ENCODE measurements around the gene CPT2.
A peak's percentile ranks its signal among the peaks of the same experiment; 100 is the strongest.

Gene CPT2

DNA sequence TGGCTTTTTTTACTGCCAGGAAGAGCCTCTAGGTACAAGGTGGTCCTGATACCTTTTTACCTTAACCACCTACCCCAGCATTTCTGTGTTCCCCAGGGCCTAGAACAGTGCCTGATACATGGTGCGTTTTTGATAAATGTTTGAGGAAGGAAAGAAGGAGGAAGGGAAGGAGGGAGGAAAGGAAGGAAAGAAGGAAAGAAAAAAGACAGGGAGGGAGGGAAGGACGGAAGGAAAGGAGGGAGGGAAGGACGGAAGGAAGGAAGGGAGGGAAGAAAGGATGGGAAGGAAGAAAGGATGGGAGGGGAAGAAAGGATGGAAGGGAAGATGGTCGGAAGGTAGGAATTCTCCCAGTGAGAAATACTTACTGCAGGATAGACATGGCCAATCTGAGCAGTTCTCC is 53.7 kb downstream of the CPT2 start:
- Histone ChIP-seq H2BK15ac (ENCODE audit: low read length) (no peak overlapping the region), H3K4me1 (ENCODE audit: control insufficient read depth in 2 of 2, insufficient read depth in 1 of 2, low read depth in 1 of 2, low read length in 2 of 2) (no peaks in the 10 kb centered on the region), H3K4me2 (ENCODE audit: insufficient read depth, low read length, poor library complexity, severe bottlenecking) (no peak overlapping the region)

DNA sequence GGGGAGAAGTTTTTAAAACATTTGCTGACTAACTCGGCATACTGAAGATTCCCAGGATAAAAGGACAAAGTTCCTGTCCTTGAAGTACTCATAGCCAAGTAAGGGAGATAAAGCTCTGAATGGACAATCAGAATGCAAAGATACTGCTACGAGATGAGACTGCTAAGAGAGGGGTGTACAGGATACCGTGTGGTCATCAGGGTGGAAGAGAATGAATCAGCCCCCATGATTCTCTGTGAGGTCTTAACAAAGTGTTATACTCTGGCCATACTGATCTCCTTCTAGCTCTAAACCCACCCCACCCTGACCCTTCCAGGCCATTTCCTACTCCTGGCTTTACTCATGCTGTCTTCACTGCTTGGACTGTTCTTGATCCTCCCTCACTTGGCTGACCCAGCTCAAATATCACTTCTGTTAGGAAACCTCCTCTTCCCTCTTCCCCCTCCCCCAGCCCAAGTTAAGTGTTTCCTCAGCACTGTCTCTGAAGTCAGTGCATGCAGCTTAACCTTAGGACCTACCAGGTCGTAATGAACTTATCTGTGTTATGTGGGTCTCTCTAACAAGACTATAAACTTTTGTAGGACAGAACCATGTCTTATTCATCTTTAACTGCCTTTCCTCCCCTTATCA is 57.5 kb downstream of the CPT2 start:
- no peak for DNase-seq (ENCODE audit: low spot score)
- no peak overlapping the region for H2BK120ac ChIP-seq (ENCODE audit: low read depth, low read length)
- no peaks in the 10 kb centered on the region for H3K79me1 ChIP-seq (ENCODE audit: low read depth, low read length)
- no peak overlapping the region for H3K9ac ChIP-seq (ENCODE audit: low read depth, low read length, poor library complexity)
- H3K36me3 ChIP-seq (replicated peaks in 1 of 2; ENCODE audit: control insufficient read depth in 2 of 2, insufficient read depth in 2 of 2, low read length in 2 of 2) = peaks cover 46 to 96% of the 10 kb centered on the region in 2 donors
- no peak overlapping the region for H3K18ac ChIP-seq (ENCODE audit: low read length)
- no peak overlapping the region for H3K4me2 ChIP-seq (ENCODE audit: insufficient read depth, low read length, poor library complexity, severe bottlenecking)
- H3K4ac ChIP-seq (ENCODE audit: low read length) = no peak overlapping the region
- no peak overlapping the region for H2AK5ac ChIP-seq (ENCODE audit: low read depth, low read length)
- no peak overlapping the region for H4K8ac ChIP-seq (ENCODE audit: low read depth, low read length)
- no peaks in the 10 kb centered on the region for H3K27me3 ChIP-seq (ENCODE audit: control insufficient read depth in 3 of 3, insufficient read depth in 3 of 3, low read depth in 1 of 3, low read length in 3 of 3)
- no peaks in the 10 kb centered on the region for H3K4me1 ChIP-seq (ENCODE audit: control insufficient read depth in 2 of 2, insufficient read depth in 1 of 2, low read depth in 1 of 2, low read length in 2 of 2)
- no peak overlapping the region for H3K4me3 ChIP-seq (ENCODE audit: low read length in 2 of 2)
- no peak overlapping the region for H4K91ac ChIP-seq (ENCODE audit: low read depth, low read length, poor library complexity)
- H2AFZ ChIP-seq (ENCODE audit: low read length) = no peak overlapping the region
- H2BK12ac ChIP-seq (ENCODE audit: low read length) = no peak overlapping the region
- no peak overlapping the region for H3K23ac ChIP-seq (ENCODE audit: low read depth, low read length, poor library complexity)
- no peak overlapping the region for H2BK5ac ChIP-seq (ENCODE audit: low read length)
- WGBS, 2 donors (ENCODE audit: extremely low coverage in 2 of 2, insufficient read length in 2 of 2, insufficient replicate concordance in 1 of 2) = no CpG with 5 or more reads among the region's 4 CpGs
- no peak overlapping the region for H2BK15ac ChIP-seq (ENCODE audit: low read length)
- peaks cover 0 to 2% of the 10 kb centered on the region in 2 donors for H3K9me3 ChIP-seq (replicated peaks in 1 of 2; ENCODE audit: control insufficient read depth in 2 of 2, insufficient read depth in 1 of 2, low read depth in 1 of 2, low read length in 2 of 2)
- no peak overlapping the region for H3K14ac ChIP-seq (ENCODE audit: low read length)
- no peak overlapping the region for H3K27ac ChIP-seq (replicated peaks; ENCODE audit: low read length)

More for the DNA sequence above, 53.7 kb downstream of the CPT2 start:
- no peak overlapping the region for H2BK12ac ChIP-seq (ENCODE audit: low read length)
- no peak overlapping the region for H3K23ac ChIP-seq (ENCODE audit: low read depth, low read length, poor library complexity)
- DNase-seq (ENCODE audit: low spot score) = no peak
- no peak overlapping the region for H3K4ac ChIP-seq (ENCODE audit: low read length)
- no peak overlapping the region for H4K8ac ChIP-seq (ENCODE audit: low read depth, low read length)
- H3K14ac ChIP-seq (ENCODE audit: low read length) = no peak overlapping the region
- no peaks in the 10 kb centered on the region for H3K27me3 ChIP-seq (ENCODE audit: control insufficient read depth in 3 of 3, insufficient read depth in 3 of 3, low read depth in 1 of 3, low read length in 3 of 3)
- H3K9me3 ChIP-seq (replicated peaks in 1 of 2; ENCODE audit: control insufficient read depth in 2 of 2, insufficient read depth in 1 of 2, low read depth in 1 of 2, low read length in 2 of 2) = peaks cover 0 to 2% of the 10 kb centered on the region in 2 donors
- H3K79me1 ChIP-seq (ENCODE audit: low read depth, low read length) = no peaks in the 10 kb centered on the region
- no peak overlapping the region for H3K9ac ChIP-seq (ENCODE audit: low read depth, low read length, poor library complexity)
- no peak overlapping the region for H2AFZ ChIP-seq (ENCODE audit: low read length)
- no peak overlapping the region for H3K27ac ChIP-seq (replicated peaks; ENCODE audit: low read length)
- H3K18ac ChIP-seq (ENCODE audit: low read length) = no peak overlapping the region
- no peak overlapping the region for H3K4me3 ChIP-seq (ENCODE audit: low read length in 2 of 2)
- peaks cover 42 to 96% of the 10 kb centered on the region in 2 donors for H3K36me3 ChIP-seq (replicated peaks in 1 of 2; ENCODE audit: control insufficient read depth in 2 of 2, insufficient read depth in 2 of 2, low read length in 2 of 2)
- no peak overlapping the region for H2BK5ac ChIP-seq (ENCODE audit: low read length)
- H2AK5ac ChIP-seq (ENCODE audit: low read depth, low read length) = no peak overlapping the region
- WGBS, 2 donors (ENCODE audit: extremely low coverage in 2 of 2, insufficient read length in 2 of 2, insufficient replicate concordance in 1 of 2) = 100% methylated on average over 1 to 3 of the region's 4 CpGs
- no peak overlapping the region for H2BK120ac ChIP-seq (ENCODE audit: low read depth, low read length)
- H4K91ac ChIP-seq (ENCODE audit: low read depth, low read length, poor library complexity) = no peak overlapping the region

DNA sequence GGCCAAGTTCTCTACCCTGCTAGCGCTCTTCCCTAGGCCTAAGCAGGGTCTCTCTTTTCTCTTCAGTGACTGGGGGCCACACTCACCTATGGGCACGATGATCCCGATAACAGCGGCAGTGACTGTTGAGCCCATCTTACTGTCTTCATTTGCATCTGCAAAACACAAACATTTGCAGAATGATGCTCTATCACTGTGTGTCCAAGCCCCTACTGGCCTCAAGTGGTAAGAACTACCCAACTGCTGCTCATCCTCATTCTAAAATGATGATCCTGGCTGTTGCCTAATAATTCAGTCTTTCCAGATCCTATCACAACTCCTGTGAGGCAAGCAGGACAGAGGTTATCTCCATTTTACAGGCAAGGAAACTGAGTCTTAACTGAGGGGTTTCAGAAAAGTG is 58.4 kb downstream of the CPT2 start:
- H3K9me3 ChIP-seq (replicated peaks in 1 of 2; ENCODE audit: control insufficient read depth in 2 of 2, insufficient read depth in 1 of 2, low read depth in 1 of 2, low read length in 2 of 2) = peaks cover 0 to 2% of the 10 kb centered on the region in 2 donors
- no peak overlapping the region for H2BK15ac ChIP-seq (ENCODE audit: low read length)
- no peak overlapping the region for H2BK5ac ChIP-seq (ENCODE audit: low read length)
- H3K14ac ChIP-seq (ENCODE audit: low read length) = no peak overlapping the region
- no peak overlapping the region for H3K18ac ChIP-seq (ENCODE audit: low read length)
- no peak overlapping the region for H3K23ac ChIP-seq (ENCODE audit: low read depth, low read length, poor library complexity)
- no peaks in the 10 kb centered on the region for H3K27me3 ChIP-seq (ENCODE audit: control insufficient read depth in 3 of 3, insufficient read depth in 3 of 3, low read depth in 1 of 3, low read length in 3 of 3)
- H3K4ac ChIP-seq (ENCODE audit: low read length) = no peak overlapping the region
- no peak overlapping the region for H4K8ac ChIP-seq (ENCODE audit: low read depth, low read length)
- H2BK120ac ChIP-seq (ENCODE audit: low read depth, low read length) = no peak overlapping the region
- no peak overlapping the region for H2BK12ac ChIP-seq (ENCODE audit: low read length)
- H3K27ac ChIP-seq (replicated peaks; ENCODE audit: low read length) = no peak overlapping the region
- WGBS, 2 donors (ENCODE audit: extremely low coverage in 2 of 2, insufficient read length in 2 of 2, insufficient replicate concordance in 1 of 2) = no CpG with 5 or more reads among the region's 4 CpGs
- no peak overlapping the region for H2AFZ ChIP-seq (ENCODE audit: low read length)
- H3K79me1 ChIP-seq (ENCODE audit: low read depth, low read length) = no peaks in the 10 kb centered on the region
- H4K91ac ChIP-seq (ENCODE audit: low read depth, low read length, poor library complexity) = no peak overlapping the region
- no peak overlapping the region for H2AK5ac ChIP-seq (ENCODE audit: low read depth, low read length)
- DNase-seq (ENCODE audit: low spot score) = no peak
- peaks cover 45 to 96% of the 10 kb centered on the region in 2 donors for H3K36me3 ChIP-seq (replicated peaks in 1 of 2; ENCODE audit: control insufficient read depth in 2 of 2, insufficient read depth in 2 of 2, low read length in 2 of 2)
- no peak overlapping the region for H3K4me3 ChIP-seq (ENCODE audit: low read length in 2 of 2)
- no peak overlapping the region for H3K4me2 ChIP-seq (ENCODE audit: insufficient read depth, low read length, poor library complexity, severe bottlenecking)
- no peaks in the 10 kb centered on the region for H3K4me1 ChIP-seq (ENCODE audit: control insufficient read depth in 2 of 2, insufficient read depth in 1 of 2, low read depth in 1 of 2, low read length in 2 of 2)
- no peak overlapping the region for H3K9ac ChIP-seq (ENCODE audit: low read depth, low read length, poor library complexity)

DNA sequence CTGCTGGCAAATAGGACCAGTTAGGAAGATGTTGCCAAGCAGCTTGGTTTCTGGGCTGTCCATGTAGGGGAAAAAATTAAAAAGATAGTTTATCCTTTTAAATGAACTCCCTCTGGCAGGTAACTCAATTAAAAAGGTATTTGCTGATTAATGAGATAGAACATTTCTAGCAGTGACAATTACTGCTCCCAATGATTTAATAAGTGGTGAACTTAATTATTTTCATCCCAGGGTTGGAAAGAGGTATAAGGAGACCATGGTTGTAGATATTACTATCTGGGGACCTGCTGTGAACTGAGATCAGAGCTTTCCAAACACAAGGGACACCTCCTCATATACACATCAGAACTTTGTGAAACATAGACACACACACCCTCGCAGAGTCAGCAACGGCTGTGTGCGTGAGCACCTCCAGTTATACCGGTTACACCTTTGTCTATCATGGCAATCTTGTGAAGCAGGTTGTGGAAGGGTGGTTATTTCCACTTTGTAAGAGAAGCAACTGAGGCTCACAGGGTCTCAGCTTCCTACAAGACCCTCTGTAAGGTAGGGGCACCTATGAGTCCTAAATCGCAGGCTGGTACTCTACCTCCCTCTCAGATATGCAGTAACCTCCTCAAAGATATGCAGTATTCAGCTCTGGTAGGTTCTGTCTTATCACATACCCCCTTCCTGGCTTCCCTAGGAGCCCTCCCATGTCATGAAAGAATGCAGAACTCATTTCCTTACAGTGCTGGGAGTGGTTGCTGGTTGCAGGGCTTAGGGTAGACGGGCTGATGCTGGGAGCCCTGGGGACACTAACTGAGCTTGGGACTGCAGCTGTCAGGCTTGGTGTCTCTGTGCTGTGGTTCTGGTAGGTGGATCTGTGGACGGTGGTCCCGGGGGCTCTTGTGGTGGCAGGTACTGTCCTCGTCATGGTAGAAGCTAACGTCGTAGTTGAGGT is 60.2 kb downstream of the CPT2 start:
- Histone ChIP-seq H3K23ac (ENCODE audit: low read depth, low read length, poor library complexity) (no peak overlapping the region), H3K4me3 (ENCODE audit: low read length in 2 of 2) (peak overlapping the region in 1 of 2 donors; percentile 47), H3K4me2 (ENCODE audit: insufficient read depth, low read length, poor library complexity, severe bottlenecking) (no peak overlapping the region), H3K9me3 (replicated peaks in 1 of 2; ENCODE audit: control insufficient read depth in 2 of 2, insufficient read depth in 1 of 2, low read depth in 1 of 2, low read length in 2 of 2) (no peaks in the 10 kb centered on the region), H3K14ac (ENCODE audit: low read length) (no peak overlapping the region), H2BK120ac (ENCODE audit: low read depth, low read length) (no peak overlapping the region), H3K9ac (ENCODE audit: low read depth, low read length, poor library complexity) (no peak overlapping the region), H3K36me3 (replicated peaks in 1 of 2; ENCODE audit: control insufficient read depth in 2 of 2, insufficient read depth in 2 of 2, low read length in 2 of 2) (peaks cover 48 to 97% of the 10 kb centered on the region in 2 donors), H2AFZ (ENCODE audit: low read length) (no peak overlapping the region), H3K4ac (ENCODE audit: low read length) (no peak overlapping the region), H2BK15ac (ENCODE audit: low read length) (no peak overlapping the region), H4K91ac (ENCODE audit: low read depth, low read length, poor library complexity) (no peak overlapping the region), H3K27me3 (ENCODE audit: control insufficient read depth in 3 of 3, insufficient read depth in 3 of 3, low read depth in 1 of 3, low read length in 3 of 3) (no peaks in the 10 kb centered on the region), H3K27ac (replicated peaks; ENCODE audit: low read length) (no peak overlapping the region), H2BK12ac (ENCODE audit: low read length) (no peak overlapping the region), H3K18ac (ENCODE audit: low read length) (no peak overlapping the region), H3K4me1 (ENCODE audit: control insufficient read depth in 2 of 2, insufficient read depth in 1 of 2, low read depth in 1 of 2, low read length in 2 of 2) (no peaks in the 10 kb centered on the region), H2BK5ac (ENCODE audit: low read length) (no peak overlapping the region), H2AK5ac (ENCODE audit: low read depth, low read length) (no peak overlapping the region), H3K79me1 (ENCODE audit: low read depth, low read length) (no peaks in the 10 kb centered on the region), H4K8ac (ENCODE audit: low read depth, low read length) (no peak overlapping the region)
- no peak for DNase-seq (ENCODE audit: low spot score)
- no CpG with 5 or more reads among the region's 11 CpGs for WGBS, 2 donors (ENCODE audit: extremely low coverage in 2 of 2, insufficient read length in 2 of 2, insufficient replicate concordance in 1 of 2)
